CD4-positive, alpha-beta T cell treated with Interleukin-1 beta for 1 hour (primary cell): ENCODE results near the gene AKT3.
"Not testable (repeated sequence)": the region's sequence is repeated elsewhere in the genome, so short reads cannot be mapped to it uniquely, and the experiment has no call there.

Experiments used
- DNase-seq, 2 donors: peaks; one replicate each; pipeline ENCODE4 v3.0.0-alpha.2; 2020 to 2022

AKT3 gene

DNA sequence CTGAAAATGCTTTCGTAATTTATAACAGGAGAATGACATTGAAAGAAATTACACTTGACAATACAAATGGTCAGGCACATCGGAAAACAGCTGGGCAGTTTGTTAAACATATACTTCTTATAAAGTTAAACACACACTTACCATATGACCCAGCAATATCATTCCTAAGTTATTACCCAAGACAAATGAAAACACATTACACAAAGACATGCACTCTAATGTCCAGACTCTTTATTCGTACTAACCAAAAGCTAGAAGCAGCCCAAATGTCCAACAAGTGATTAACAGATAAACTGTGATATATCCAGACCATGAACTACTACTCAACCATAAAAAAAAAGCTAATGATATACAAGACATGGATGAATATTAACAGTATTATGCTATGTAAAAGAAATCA lies 8.5 kb downstream of the AKT3 start:
- DNase-seq = no peak

DNA sequence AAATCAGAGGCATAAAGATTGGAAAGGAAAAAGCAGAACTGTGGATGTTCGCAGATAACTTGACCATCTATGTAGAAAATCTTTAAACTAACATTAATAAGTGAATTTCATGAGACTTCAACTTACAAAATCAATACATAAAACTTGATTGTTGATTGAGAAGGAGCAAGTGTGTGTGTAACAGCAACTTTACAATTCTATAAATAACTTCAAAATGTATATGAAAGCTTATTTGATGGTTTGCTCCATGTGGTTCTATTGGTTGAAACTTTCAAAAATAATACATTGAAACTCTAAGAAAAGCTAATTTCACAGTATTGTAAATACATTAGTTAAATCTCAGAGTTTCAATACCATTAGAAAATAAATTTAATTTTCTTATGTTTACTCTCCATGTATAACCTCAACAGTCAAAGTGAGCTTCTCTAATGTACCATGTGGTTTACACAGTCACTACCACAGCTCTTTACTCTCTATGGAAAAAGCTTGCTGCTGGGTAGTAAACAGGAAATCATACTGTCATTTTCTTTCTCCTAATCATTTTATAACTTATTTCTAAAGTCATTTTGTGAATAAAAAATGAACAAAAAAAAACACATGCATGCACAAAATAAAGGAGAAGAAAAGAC lies 12.0 kb downstream of the AKT3 start:
- peak in 1 of 2 donors; percentile 45 for DNase-seq

DNA sequence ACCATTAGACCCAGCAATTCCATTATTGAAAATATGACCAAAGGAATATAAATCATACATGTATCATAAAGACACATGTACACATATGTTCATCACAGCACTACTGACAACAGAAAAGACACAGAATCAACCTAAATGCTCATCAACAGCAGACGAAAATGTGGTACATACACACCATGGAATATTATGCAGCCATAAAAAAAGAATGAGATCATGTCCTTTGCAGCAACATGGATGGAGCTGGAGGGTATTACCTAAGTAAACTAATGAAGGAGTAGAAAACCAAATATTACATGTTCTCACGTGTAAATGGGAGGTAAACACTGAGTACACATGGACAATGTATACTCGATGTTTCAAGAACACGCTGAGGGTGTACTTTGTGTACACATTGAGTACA lies 15.9 kb downstream of the AKT3 start:
- no peak for DNase-seq

DNA sequence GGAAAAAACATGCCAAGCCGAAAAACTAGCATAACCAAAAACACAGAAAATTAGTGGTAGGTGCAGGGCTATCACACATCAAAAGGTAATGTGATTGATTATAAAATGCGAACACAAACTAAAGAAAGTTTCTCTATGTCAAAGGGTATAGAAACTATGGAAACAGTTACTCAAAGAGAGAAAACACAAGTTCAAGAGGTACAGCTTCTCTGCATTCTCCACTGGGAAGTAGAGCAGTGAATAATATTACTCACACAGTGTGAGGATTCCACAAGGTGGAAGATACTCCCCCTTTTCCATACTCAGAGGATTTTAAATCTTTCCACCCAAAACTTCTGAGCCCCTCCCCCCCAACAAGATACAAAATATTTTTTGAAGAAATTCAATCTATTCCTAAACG lies 18.6 kb downstream of the AKT3 start:
- no peak for DNase-seq

DNA sequence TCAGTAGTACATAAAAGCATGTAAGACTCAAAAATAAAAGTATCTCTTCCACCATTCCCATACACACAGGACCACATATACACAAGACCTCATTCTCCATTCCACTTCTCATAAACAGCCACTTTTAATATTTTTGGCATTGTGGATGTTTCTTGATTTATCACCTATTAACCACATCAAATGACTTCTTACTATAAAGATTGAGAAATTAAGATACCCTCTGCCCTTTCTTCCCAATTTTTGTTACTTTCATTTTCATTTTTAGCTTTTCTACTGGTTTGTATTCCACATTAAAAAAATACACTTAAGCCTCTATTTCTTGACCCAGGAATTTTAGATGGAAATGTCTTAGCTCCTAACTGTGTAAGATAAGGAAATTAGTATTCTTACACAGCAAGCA lies 22.8 kb downstream of the AKT3 start:
- no peak for DNase-seq

DNA sequence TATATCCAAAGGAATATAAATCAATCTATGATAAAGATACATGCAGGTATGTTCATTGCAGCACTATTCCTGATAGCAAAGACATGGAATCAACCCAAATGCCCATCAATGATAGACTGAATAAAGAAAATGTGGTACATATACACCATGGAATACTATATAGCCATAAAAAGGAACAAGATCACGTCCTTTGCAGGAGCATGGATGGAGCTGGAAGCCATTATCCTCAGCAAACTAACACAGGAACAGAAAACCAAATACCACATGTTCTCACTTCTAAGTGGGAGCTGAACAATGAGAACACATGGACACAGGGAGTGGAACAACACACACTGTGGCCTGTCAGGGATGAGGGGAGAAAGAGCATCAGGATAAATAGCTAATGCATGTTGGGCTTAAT lies 25.1 kb downstream of the AKT3 start:
- not testable (repeated sequence) for DNase-seq

DNA sequence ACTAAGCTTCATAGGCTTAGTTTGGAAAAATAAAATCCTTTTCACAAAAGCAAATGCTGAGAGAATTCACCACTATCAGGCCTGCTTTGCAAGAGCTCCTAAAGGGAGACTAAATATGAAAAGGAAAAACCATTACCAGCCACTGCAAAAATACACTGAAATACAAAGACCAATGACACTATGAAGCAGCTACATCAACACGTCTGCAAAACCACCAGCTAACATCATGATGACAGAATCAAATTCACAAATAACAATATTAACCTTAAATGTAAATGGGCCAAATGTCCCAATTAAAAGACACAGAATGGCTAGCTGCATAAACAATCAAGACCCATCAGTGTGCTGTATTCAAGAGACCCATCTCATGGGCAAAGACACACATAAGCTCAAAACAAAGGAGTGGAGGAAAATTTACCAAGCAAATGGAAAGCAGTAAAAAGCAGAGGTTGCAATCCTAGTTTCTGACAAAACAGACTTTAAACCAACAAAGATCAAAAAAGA lies 28.8 kb downstream of the AKT3 start:
- no peak for DNase-seq

DNA sequence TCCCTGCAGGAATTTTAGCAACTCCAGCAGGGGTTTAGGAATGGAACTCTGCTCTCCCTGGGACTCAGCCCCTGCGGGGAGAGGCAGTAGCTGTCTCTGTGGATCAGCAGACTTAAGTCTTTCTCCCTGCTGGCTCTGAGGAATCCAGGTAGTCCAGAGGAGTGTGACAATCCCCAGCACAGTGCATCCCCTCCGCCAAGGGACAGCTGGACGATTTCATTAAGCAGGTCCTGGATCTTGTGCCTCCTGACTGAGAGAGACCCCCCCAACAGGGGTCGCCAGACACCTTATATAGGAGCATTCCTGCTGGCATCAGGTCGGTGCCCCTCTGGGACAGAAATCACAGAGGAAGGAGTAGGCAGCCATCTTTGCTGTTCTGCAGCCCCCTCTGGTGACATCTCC lies 30.6 kb downstream of the AKT3 start:
- DNase-seq = no peak

DNA sequence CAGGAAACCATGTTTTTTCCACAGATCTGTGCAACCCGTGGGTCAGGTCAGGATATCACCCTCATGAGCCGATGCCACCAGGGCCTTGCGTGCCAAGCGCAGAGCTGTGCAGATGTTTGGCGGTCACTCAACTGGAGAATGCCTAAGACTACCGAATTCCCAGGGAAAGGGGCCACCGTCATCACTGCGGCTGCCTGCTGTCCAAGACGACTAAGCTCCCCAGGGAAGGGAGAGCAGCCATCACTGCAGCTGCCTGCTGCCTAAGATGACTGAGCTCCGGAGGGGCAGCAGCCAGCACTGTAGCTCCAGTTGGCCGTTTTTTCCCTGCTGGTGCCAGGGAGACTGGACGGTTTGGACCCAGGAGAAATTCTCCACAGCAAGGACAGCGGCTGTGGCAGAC lies 31.1 kb downstream of the AKT3 start:
- no peak for DNase-seq

DNA sequence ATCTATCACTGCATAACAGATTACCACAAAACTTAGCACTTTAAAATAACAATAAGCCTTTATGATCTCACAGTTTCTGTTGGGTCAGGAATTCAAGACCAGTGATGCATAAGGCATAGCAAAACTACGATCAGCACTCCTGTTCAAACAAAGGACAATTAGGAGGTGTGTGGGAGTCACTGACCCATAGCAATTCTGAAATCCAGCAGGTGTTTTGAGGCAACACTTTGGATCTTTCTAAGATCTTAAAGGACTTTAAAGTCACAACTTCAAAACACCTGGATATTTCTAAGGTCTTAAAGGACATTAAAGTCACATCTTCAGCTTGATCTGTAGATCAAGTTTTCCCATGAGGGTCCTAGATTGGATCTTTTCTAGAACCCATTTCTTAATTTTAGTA lies 35.3 kb downstream of the AKT3 start:
- no peak for DNase-seq

DNA sequence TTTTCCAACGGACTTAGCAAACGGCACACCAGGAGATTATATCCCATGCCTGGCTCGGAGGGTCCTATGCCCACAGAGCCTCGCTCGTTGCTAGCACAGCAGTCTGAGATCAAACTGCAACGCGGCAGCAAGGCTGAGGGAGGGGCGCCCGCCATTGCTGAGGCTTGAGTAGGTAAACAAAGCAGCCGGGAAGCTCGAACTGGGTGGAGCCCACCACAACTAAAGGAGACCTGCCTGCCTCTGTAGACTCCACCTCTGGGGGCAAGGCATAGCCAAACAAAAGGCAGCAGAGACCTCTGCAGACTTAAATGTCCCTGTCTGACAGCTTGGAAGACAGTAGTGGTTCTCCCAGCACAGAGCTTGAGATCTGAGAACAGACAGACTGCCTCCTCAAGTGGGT lies 42.7 kb downstream of the AKT3 start:
- DNase-seq = peak; percentile 12 to 16

DNA sequence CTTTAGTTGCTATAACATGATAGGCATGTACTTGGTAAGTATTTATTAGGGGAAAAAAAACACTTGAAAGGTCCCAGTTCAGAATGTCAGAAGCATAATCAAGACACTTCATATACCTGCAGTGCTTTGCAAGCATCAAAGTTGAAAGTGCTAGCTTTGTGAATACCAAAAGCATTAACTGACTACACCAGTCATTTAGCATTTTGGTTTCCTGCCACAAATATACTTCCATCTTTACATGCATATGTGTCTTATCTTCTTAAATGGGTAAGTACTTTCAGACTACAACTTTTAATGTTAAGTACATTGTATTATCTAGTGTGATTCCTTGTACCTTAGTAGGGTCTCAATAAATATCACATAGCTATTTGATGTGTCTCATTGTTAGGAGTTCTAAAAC lies 43.7 kb downstream of the AKT3 start:
- no peak for DNase-seq

DNA sequence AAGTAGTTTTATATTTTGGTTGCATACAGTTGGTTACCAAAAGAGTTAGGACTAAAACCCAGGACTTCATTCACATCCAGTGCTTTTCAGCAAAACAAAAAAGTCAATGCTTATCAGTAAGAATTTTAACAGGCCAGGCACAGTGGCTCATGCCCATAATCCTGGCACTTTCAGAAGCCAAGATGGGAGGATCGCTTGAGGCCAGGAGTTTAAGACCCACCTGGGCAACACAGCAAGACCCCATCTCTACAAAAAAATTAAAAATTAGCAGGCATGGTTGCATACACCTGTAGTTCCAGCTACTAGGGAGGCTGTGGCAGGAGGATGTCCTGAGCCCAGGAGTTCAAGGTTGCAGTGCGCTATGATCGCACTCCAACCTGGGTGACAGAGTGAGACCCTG lies 47.3 kb downstream of the AKT3 start:
- no peak for DNase-seq

DNA sequence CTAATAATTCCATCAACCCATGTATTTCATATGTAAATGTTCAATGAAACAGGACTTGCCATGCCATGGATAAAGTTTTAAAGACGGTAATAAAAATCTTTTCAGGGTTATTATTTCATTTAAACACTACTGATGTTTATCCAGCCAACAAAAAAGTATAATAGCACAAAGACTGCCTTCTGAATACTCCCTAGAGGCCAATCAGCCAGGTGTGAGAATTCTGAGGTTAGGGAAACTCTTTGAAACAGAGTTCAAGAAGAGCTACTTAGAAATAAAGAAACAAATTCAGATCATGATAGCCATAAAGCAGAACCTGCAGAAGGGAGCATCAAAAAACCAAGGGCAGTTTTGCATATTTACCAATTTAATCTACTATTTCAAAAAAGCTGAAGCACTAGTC lies 48.7 kb downstream of the AKT3 start:
- DNase-seq = no peak

DNA sequence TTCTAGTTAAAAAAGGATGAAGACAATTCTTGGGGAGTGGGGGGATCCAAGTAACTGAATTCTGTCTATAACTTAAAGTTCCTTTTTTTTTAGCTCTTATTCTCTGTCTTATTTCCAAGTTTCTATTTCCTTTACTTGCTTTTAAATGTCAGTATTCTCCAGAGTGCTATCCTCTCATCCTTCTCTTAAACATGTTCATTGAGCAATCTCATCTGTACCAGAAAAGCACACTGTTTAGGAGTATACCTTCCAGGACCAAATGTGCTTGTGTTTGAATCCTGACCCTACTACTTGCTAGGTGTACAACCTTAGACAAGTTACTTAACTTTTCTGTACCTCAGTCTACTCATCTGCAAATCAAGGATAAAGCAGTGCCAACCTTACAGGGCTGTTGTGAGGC lies 50.1 kb downstream of the AKT3 start:
- no peak for DNase-seq

DNA sequence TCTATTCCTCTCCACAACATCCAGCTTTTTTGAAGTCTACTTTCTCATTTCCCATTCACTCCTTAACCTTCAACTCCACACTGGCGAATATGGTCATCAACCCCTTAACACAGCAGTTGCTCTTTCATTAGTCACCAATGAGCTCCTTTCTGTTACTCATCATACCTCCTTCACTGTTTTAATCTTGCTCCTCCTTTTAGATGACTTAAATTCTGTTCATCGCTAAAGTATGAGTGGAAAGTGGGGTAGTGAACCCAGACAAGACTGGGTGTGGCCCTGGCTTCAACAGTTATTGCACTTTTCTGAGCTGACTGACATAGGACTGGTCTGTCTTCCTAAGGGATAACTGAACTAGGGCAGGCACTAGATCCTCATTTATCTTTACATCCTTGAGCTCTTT lies 51.3 kb downstream of the AKT3 start:
- no peak for DNase-seq

DNA sequence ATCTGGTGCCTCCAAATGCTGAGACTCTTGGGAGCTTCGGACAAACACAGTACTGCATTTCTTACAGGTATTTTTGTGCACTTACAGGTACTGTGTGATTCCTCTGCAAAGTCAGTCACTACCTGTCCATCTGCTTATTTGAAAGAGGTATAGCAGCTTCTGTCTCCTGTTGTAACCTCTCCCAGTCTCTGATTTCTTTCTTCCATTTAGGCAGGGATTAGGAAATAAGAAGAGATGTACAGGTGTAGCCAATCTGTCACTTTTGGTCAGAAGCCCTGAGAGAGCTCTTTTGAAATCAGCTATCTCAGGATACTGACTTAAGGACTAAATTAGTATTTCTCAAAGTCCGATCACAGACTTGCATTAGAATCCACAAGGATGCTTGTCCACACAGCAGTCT lies 54.0 kb downstream of the AKT3 start:
- no peak for DNase-seq

DNA sequence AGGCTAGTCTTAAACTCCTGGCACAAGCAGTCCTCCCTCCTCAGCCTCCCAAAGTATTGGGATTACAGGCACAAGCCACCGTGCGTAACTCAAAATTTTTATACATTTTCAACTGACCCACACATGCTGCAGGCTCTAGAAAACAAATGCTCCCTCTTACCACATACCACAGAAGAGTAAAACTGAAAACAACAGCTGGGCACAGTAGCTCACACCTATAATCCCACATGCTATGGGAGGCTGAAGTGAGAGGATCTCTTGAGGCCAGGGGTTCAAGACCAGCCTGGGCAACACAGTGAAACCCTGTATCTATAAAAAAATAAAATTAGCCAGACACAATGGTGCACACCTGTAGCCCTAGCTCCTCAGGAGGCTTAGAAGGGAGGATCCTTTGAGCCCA lies 56.7 kb downstream of the AKT3 start:
- DNase-seq = no peak

DNA sequence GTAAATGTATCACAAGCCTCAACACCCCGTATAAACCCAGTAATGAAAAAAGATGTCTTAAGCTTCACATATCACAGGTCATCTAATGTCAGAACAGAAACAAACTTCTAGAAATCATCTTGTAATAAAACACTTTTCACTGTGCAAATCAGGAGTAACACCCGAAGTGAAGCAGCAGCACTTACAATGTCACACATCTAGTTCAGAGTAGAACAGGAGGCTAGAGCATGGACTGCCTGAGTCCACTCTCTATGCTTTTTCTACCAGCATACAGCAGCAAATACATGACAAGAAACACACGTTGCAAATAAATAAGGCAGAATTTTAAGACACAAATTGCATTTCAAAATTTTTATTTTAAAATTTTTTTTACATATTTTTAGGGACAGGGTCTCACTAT lies 57.2 kb downstream of the AKT3 start:
- DNase-seq = no peak

DNA sequence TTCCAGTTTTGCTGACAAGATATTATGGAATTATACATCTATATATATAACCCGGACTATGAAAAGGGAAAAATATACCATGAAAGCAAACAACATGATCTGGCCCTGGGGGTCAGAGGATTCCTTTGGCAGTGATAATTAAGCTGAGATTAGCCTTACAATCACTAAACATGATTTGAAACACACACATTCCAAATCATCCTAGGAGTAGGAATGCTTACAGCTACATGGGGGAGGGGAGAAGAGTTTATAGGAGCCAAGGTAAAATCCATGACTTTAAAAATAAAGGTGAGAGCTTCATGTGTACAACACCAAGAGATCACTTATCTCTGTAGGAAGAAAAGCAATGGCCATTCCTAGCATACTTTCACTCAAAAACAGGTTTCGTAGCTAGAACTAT lies 57.6 kb downstream of the AKT3 start:
- DNase-seq = no peak

DNA sequence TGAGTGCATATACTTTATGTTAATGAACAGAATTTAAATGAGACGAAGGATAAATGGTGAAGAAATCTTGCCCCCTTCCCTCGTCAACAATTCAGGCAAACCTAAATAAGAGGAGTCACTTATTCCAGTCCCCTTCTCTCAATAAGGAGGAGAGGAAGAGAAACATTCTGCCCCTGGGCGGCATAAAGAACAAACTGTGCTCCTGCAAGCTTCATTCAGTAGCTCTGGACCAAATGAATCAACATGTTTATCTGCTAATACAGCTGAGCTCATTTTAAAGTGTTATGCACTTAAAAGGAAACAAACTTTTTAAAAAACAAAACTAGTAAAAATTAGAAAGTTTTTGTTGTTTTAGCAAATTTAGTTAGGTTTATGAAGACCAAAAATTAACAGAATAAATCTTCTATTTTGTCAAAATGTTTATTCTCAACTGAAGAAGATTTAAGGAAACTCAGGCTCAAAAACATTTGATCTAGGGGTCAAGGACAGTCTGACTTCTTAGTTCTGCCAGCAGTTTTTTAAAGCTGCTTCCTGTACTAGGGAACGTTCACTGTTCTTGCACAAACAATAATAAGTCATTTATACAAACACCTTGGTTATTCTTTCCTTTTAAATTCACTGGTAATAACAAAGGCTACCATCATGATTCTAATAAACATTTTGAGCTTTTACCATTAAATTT lies 58.3 kb downstream of the AKT3 start:
- DNase-seq = no peak

DNA sequence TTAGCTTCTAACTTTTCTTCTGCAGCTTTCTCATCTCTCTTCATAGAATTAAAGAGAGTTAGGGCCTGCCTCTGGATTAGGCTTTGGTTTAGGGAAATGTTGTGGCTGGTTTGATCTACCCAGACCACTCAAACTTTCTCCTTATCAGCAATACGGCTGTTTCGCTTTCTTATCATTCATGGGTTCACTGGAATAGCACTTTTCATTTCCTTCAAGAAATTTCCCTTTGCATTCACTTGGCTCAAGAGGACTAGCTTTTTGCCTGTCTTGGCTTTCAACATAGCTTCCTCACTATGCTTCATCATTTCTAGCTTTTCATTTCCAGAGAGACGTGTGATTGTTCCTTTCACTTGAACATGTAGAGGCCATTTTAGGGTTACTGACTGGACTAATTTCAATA lies 59.6 kb downstream of the AKT3 start:
- DNase-seq = no peak

DNA sequence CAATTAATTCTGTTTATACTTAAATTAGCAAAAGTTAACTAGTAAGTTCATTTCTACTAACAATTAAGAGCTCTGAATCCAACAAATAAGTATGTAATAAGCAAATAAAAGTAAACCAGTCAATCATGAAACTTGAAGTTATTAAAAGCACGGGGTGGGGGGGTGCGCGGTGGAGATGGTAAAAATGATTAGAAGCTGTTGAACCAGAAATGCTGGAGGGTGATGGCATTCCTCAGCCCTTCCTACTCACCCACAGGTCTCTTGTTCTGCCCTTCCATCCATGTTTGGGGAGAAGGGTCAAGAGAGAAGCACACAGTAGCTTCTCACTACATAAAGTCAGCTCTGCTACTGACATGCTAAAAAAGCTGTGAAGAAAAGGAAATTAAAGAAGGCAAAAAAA lies 63.5 kb downstream of the AKT3 start:
- DNase-seq = no peak

DNA sequence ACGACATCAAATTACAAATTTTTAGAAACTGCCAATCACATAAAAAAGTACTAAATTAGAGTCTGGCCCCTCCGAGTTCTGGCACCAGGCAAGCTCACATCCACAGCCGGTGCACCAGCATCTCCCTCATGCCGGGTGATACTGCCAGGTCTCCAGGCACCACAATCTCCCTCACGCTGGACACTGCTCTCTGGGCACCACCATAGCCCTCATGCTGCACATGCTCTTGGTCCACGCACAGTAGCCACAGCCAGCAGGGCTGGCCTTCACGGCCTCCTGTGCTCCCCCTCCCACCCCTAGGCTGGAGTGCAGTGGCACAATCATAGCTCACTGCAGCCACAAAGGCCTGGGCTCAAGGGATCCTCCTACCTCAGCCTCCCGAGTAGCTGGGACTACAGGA lies 65.5 kb downstream of the AKT3 start:
- DNase-seq = no peak

DNA sequence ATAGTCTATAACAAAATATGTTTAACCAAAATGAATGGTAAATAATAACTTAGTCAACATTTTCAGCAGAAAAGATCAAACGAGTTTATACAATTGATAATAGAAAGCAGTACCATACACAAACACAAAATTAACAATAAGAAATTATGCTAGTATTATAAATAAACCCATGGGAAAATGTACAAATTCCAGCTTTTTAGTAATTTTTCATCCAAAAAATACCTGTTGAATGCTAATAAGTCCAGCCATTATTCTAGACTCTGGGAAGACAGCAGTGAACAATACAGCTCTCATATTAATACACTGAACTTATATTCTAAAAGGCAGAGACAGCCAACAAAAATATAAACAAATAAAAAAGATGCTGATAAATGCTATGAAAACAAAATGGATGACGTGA lies 66.3 kb downstream of the AKT3 start:
- DNase-seq = no peak
